ENCODE data around the gene EFCAB8. TPM values are rescaled to one million over a fixed set of nuclear protein-coding genes. Genes with fewer than 3 reads are reported as not detected.
"Not testable (repeated sequence)": the region's sequence is repeated elsewhere in the genome, so short reads cannot be mapped to it uniquely, and the experiment has no call there.

EFCAB8 gene
- total RNA-seq, 2 donors from 2014 or later, result 0.52 to 0.70 TPM

GRCh38 chr20:32966881-32967781 is 108.4 kb downstream of the EFCAB8 start:
- ATAC-seq (peak; percentile 41 to 56), DNase-seq (ENCODE audit: low spot score in 2 of 2) (peak; percentile 41 to 76)
- H3K36me3 Mint-ChIP-seq, result no peaks in the 10 kb centered on the region
- H3K9me3 Mint-ChIP-seq, result no peaks in the 10 kb centered on the region
- H3K27ac Mint-ChIP-seq, result peak overlapping the region in 1 of 2 donors; percentile 95

- Mint-ChIP-seq H3K27ac (peak overlapping the region in 1 of 2 donors; percentile 67), H3K36me3 (no peaks in the 10 kb centered on the region), H3K9me3 (no peaks in the 10 kb centered on the region)
- DNase-seq (ENCODE audit: low spot score in 2 of 2) (peak in 1 of 2 donors; percentile 83), ATAC-seq (peak; percentile 34 to 52)
Measured at GRCh38 chr20:32967961-32968457, 109.3 kb downstream of the EFCAB8 start.

GRCh38 chr20:32968478-32969241 is 109.9 kb downstream of the EFCAB8 start:
- H3K27ac Mint-ChIP-seq, result peak overlapping the region in 1 of 2 donors; percentile 10
- no peaks in the 10 kb centered on the region for H3K9me3 Mint-ChIP-seq
- DNase-seq (ENCODE audit: low spot score in 2 of 2) (no peak), ATAC-seq (peak; percentile 9 to 23)
- no peaks in the 10 kb centered on the region for H3K36me3 Mint-ChIP-seq

- Mint-ChIP-seq H3K27ac (peak overlapping the region in 1 of 2 donors; percentile 91), H3K9me3 (no peaks in the 10 kb centered on the region), H3K36me3 (no peaks in the 10 kb centered on the region)
- no peak for DNase-seq (ENCODE audit: low spot score in 2 of 2)
- ATAC-seq, result no peak
Measured at GRCh38 chr20:32969356-32970114, 110.8 kb downstream of the EFCAB8 start.

- DNase-seq (ENCODE audit: low spot score in 2 of 2), result no peak
- Mint-ChIP-seq H3K36me3 (peaks cover 0 to 7% of the 10 kb centered on the region in 2 donors), H3K27ac (peak overlapping the region in 1 of 2 donors; percentile 91), H3K9me3 (peaks cover 1 to 3% of the 10 kb centered on the region in 2 donors)
- ATAC-seq, result no peak
Measured at GRCh38 chr20:32970115-32970972, 111.6 kb downstream of the EFCAB8 start.

GRCh38 chr20:32970973-32971300 is 112.2 kb downstream of the EFCAB8 start:
- ATAC-seq (no peak), DNase-seq (ENCODE audit: low spot score in 2 of 2) (no peak)
- H3K9me3 Mint-ChIP-seq, result peaks cover 3 to 4% of the 10 kb centered on the region in 2 donors
- no peak overlapping the region for H3K27ac Mint-ChIP-seq
- H3K36me3 Mint-ChIP-seq, result peaks cover 0 to 13% of the 10 kb centered on the region in 2 donors

GRCh38 chr20:32971703-32972161 is 113.0 kb downstream of the EFCAB8 start:
- Mint-ChIP-seq H3K9me3 (peaks cover 7 to 10% of the 10 kb centered on the region in 2 donors), H3K36me3 (peaks cover 5 to 21% of the 10 kb centered on the region in 2 donors), H3K27ac (no peak overlapping the region)
- ATAC-seq (peak in 1 of 2 donors; percentile 44), DNase-seq (ENCODE audit: low spot score in 2 of 2) (no peak)

GRCh38 chr20:32972181-32973076 is 113.7 kb downstream of the EFCAB8 start:
- H3K27ac Mint-ChIP-seq, result no peak overlapping the region
- peaks cover 7 to 11% of the 10 kb centered on the region in 2 donors for H3K9me3 Mint-ChIP-seq
- DNase-seq (ENCODE audit: low spot score in 2 of 2) (peak; percentile 57 to 88), ATAC-seq (peak; percentile 70 to 77)
- H3K36me3 Mint-ChIP-seq, result peaks cover 5 to 24% of the 10 kb centered on the region in 2 donors

- no peak overlapping the region for H3K27ac Mint-ChIP-seq
- DNase-seq (ENCODE audit: low spot score in 2 of 2), result no peak
- peaks cover 7 to 11% of the 10 kb centered on the region in 2 donors for H3K9me3 Mint-ChIP-seq
- no peak for ATAC-seq
- H3K36me3 Mint-ChIP-seq, result peaks cover 5 to 24% of the 10 kb centered on the region in 2 donors
Measured at GRCh38 chr20:32973077-32973717, 114.5 kb downstream of the EFCAB8 start.

GRCh38 chr20:32974204-32975064 is 115.7 kb downstream of the EFCAB8 start:
- not testable (repeated sequence) for ATAC-seq; DNase-seq (ENCODE audit: low spot score in 2 of 2)
- peak overlapping the region in 1 of 2 donors; percentile 3 for H3K27ac Mint-ChIP-seq
- peaks cover 5 to 24% of the 10 kb centered on the region in 2 donors for H3K36me3 Mint-ChIP-seq
- H3K9me3 Mint-ChIP-seq, result peaks cover 7 to 11% of the 10 kb centered on the region in 2 donors

GRCh38 chr20:32975121-32975520 is 116.4 kb downstream of the EFCAB8 start:
- DNase-seq (ENCODE audit: low spot score in 2 of 2); ATAC-seq: not testable (repeated sequence)
- Mint-ChIP-seq H3K9me3 (peaks cover 7 to 11% of the 10 kb centered on the region in 2 donors), H3K36me3 (peaks cover 5 to 24% of the 10 kb centered on the region in 2 donors), H3K27ac (peak overlapping the region in 1 of 2 donors; percentile 73)

GRCh38 chr20:32975698-32976674 is 117.3 kb downstream of the EFCAB8 start:
- no peak for DNase-seq (ENCODE audit: low spot score in 2 of 2)
- Mint-ChIP-seq H3K27ac (peak overlapping the region in 1 of 2 donors; percentile 29), H3K36me3 (peaks cover 5 to 24% of the 10 kb centered on the region in 2 donors), H3K9me3 (peaks cover 7 to 11% of the 10 kb centered on the region in 2 donors)
- no peak for ATAC-seq

Data from activated naive CD4-positive, alpha-beta T cell treated with anti-CD3 and anti-CD28 coated beads, Interleukin-2, amount 50 U/mL, for 72 hours (primary cell).